HCT116 (cell line): ENCODE measurements around the gene UBE2H. TPM values are rescaled to one million over a fixed set of nuclear protein-coding genes. Genes with fewer than 3 reads are reported as not detected.

Experiments
- ATAC-seq: fragments of 200-7000 bp; cut with Tn5 transposase; 2 replicates; pipeline ENCODE4 v1.9.1; 2020; ENCODE audit warnings: mild to moderate bottlenecking, moderate library complexity
- BruUV-seq: library from RNA; stranded (reverse); fragments of 400-500 nt; replicated peaks from 2 replicates; lab custom pipeline; 2021; lab: Mats Ljungman, UMichigan
- CTCF ChIA-PET: fragments of 300-600 bp; sonication (Branson Sonifier 250); formaldehyde crosslinking; loops from one replicate; lab custom pipeline; 2021; ENCODE audit warnings: antibody characterized with exemption; lab: Charles Lee
- POLR2A ChIA-PET: fragments of 300-600, 350-600 bp; sonication (Branson Sonifier 250); formaldehyde crosslinking; loops from one replicate; lab custom pipeline; 2021; ENCODE audit warnings: antibody characterized with exemption; lab: Charles Lee
- RAD21 ChIA-PET, 2 experiments: fragments of 300-600 bp; sonication (Branson Sonifier 250); formaldehyde crosslinking; loops; one replicate each; lab custom pipeline; 2023; ENCODE audit warnings: low total read pairs in 2 of 2; ENCODE audit not compliant: uncharacterized antibody in 2 of 2, unreplicated experiment in 2 of 2, low non-redundant PET in 1 of 2; lab: Charles Lee
- DNase-seq: peaks from one replicate; pipeline ENCODE4 v3.0.0-alpha.2; 2010; ENCODE audit warnings: low read depth, low spot score
- H2AFZ ChIP-seq: fragments of 200-600 bp; shearing (Covaris generic), sonication (generic); 2 replicates; pipeline ENCODE4 v1.6.1; 2017; ENCODE audit warnings: low read depth, mixed run types, mixed read lengths, antibody characterized with exemption, low read length; ENCODE audit not compliant: poor library complexity, severe bottlenecking
- H3K27ac ChIP-seq: 2 replicates; pipeline ENCODE4 v1.5.1; 2012; ENCODE audit warnings: low read depth, low read length
- H3K27me3 ChIP-seq: fragments of 200-600 bp; sonication (generic); 2 replicates; pipeline ENCODE4 v1.6.1; 2016; ENCODE audit warnings: mixed run types, low read length, mixed read lengths; ENCODE audit not compliant: insufficient read depth
- H3K36me3 ChIP-seq, 2 experiments: fragments of 200-500 bp in 1 of 2; fragments of 200-600 bp in 1 of 2; sonication (Bioruptor generic) in 1 of 2; sonication (generic) in 1 of 2; 2 replicates each; pipeline versions ENCODE4 v1.5.1 to v1.6.1; 2014 to 2016; ENCODE audit warnings: low read length in 2 of 2, inconsistent platforms in 1 of 2, mixed read lengths in 1 of 2, mixed run types in 1 of 2; ENCODE audit not compliant: insufficient read depth in 2 of 2, control insufficient read depth in 1 of 2
- H3K4me1 ChIP-seq, 2 experiments: fragments of 200-600 bp in 1 of 2; sonication (generic) in 1 of 2; 2 replicates each; pipeline versions ENCODE4 v1.5.1 to v1.6.1; 2012 to 2017; ENCODE audit warnings: low read length in 2 of 2, inconsistent platforms in 1 of 2, mild to moderate bottlenecking in 1 of 2, mixed read lengths in 1 of 2, mixed run types in 1 of 2, moderate library complexity in 1 of 2; ENCODE audit not compliant: insufficient read depth in 2 of 2, control insufficient read depth in 1 of 2
- H3K4me2 ChIP-seq: fragments of 200-600 bp; sonication (generic); 2 replicates; pipeline ENCODE4 v1.6.1; 2017; ENCODE audit warnings: mixed run types, low read length, mixed read lengths
- H3K4me3 ChIP-seq, 2 experiments: fragments of 200-600 bp in 1 of 2; sonication (generic) in 1 of 2; replicated peaks in 1 of 2; 2 replicates each; pipeline ENCODE4 v1.5.1; 2011 to 2016; ENCODE audit warnings: low read length in 2 of 2, control low read depth in 1 of 2, low read depth in 1 of 2, mild to moderate bottlenecking in 1 of 2, mixed read lengths in 1 of 2, mixed run types in 1 of 2
- H3K79me2 ChIP-seq: fragments of 200-600 bp; sonication (generic); 2 replicates; pipeline ENCODE4 v1.6.1; 2017; ENCODE audit warnings: mild to moderate bottlenecking, mixed run types, low read length, moderate library complexity, mixed read lengths; ENCODE audit not compliant: insufficient read depth
- H3K9ac ChIP-seq: fragments of 200-600 bp; sonication (generic); 2 replicates; pipeline ENCODE4 v1.6.1; 2016; ENCODE audit warnings: low read length, mixed read lengths
- H3K9me2 ChIP-seq: fragments of 200-600 bp; sonication (generic), shearing (Covaris generic); 2 replicates; pipeline ENCODE4 v1.6.1; 2017; ENCODE audit warnings: mixed run types, mild to moderate bottlenecking, moderate library complexity; ENCODE audit not compliant: insufficient read depth
- H3K9me3 ChIP-seq, 2 experiments: fragments of 200-500 bp in 1 of 2; fragments of 200-600 bp in 1 of 2; sonication (Bioruptor generic) in 1 of 2; sonication (generic) in 1 of 2; 2 replicates each; pipeline ENCODE4 v1.6.1; 2014 to 2017; ENCODE audit warnings: low read length in 2 of 2, mixed read lengths in 2 of 2, inconsistent platforms in 1 of 2, low read depth in 1 of 2, mild to moderate bottlenecking in 1 of 2, mixed run types in 1 of 2, moderate library complexity in 1 of 2; ENCODE audit not compliant: control insufficient read depth in 1 of 2, insufficient read depth in 1 of 2
- H4K20me1 ChIP-seq: fragments of 200-600 bp; sonication (generic), shearing (Covaris generic); 2 replicates; pipeline ENCODE4 v1.6.1; 2017; ENCODE audit warnings: mixed run types, mild to moderate bottlenecking, moderate library complexity; ENCODE audit not compliant: insufficient read depth
- CBX3 ChIP-seq: IDR thresholded peaks from 2 replicates; pipeline ENCODE4 v1.6.1; 2012; ENCODE audit warnings: low read depth
- CEBPB ChIP-seq: IDR thresholded peaks from 2 replicates; pipeline ENCODE4 v1.6.1; 2012; ENCODE audit warnings: low read depth
- EGR1 ChIP-seq: IDR thresholded peaks from 2 replicates; pipeline ENCODE4 v1.6.1; 2012; ENCODE audit warnings: low read depth
- ELF1 ChIP-seq: IDR thresholded peaks from 2 replicates; pipeline ENCODE4 v1.6.1; 2012; ENCODE audit warnings: low read depth, borderline replicate concordance
- EZH2 ChIP-seq: fragments of 200-600 bp; sonication (generic); IDR thresholded peaks from 2 replicates; pipeline ENCODE4 v1.6.1; 2017; ENCODE audit warnings: antibody characterized with exemption, mixed run types
- EZH2phosphoT487 ChIP-seq: fragments of 200-600 bp; IDR thresholded peaks from 2 replicates; pipeline ENCODE4 v1.6.1; 2018; ENCODE audit warnings: antibody characterized with exemption, borderline replicate concordance
- FOSL1 ChIP-seq: IDR thresholded peaks from 2 replicates; pipeline ENCODE4 v1.6.1; 2012; ENCODE audit warnings: low read depth
- MAX ChIP-seq: IDR thresholded peaks from 2 replicates; pipeline ENCODE4 v1.6.1; 2012
- POLR2A ChIP-seq: IDR thresholded peaks from 2 replicates; pipeline ENCODE4 v1.7.0; 2011; ENCODE audit warnings: borderline replicate concordance; ENCODE audit not compliant: insufficient read depth, insufficient read length; ENCODE audit errors: extremely low read depth
- POLR2AphosphoS5 ChIP-seq: IDR thresholded peaks from 2 replicates; pipeline ENCODE4 v1.6.1; 2011; ENCODE audit warnings: mild to moderate bottlenecking, low read depth, low read length, moderate library complexity
- RAD21 ChIP-seq: IDR thresholded peaks from 2 replicates; pipeline ENCODE4 v1.6.1; 2012; ENCODE audit warnings: low read depth, mild to moderate bottlenecking
- SIN3A ChIP-seq: IDR thresholded peaks from 2 replicates; pipeline ENCODE4 v1.6.1; 2012; ENCODE audit warnings: low read depth
- SP1 ChIP-seq: IDR thresholded peaks from 2 replicates; pipeline ENCODE4 v1.6.1; 2012; ENCODE audit warnings: low read depth
- SRF ChIP-seq: IDR thresholded peaks from 2 replicates; pipeline ENCODE4 v1.6.1; 2012; ENCODE audit warnings: low read depth
- TCF7L2 ChIP-seq: IDR thresholded peaks from 2 replicates; pipeline ENCODE4 v1.7.0; 2011; ENCODE audit warnings: borderline replicate concordance, inconsistent platforms; ENCODE audit not compliant: insufficient read depth, insufficient read length; ENCODE audit errors: extremely low read depth
- ZBTB33 ChIP-seq: IDR thresholded peaks from 2 replicates; pipeline ENCODE4 v1.6.1; 2011; ENCODE audit warnings: mild to moderate bottlenecking, low read length, moderate library complexity; ENCODE audit not compliant: insufficient replicate concordance; ENCODE audit errors: extremely low read depth
- ZFX ChIP-seq: fragments of 450-650 bp; IDR thresholded peaks from 2 replicates; pipeline ENCODE4 v1.6.1; 2017
- ZNF274 ChIP-seq: fragments of 200-500 bp; sonication (Bioruptor generic); IDR thresholded peaks from 2 replicates; pipeline ENCODE4 v1.6.1; 2014; ENCODE audit warnings: mild to moderate bottlenecking, low read depth, low read length, inconsistent platforms
- intact Hi-C: fragments of 100-400 bp; cut with micrococcal nuclease; formaldehyde crosslinking; loops from 2 replicates; pipeline ENCODE4 v1.10.0; 2022
- total RNA-seq: library from RNA; stranded (reverse); gene quantifications from one replicate; pipeline ENCODE4 v1.2.1, GENCODE V29; 2021; ENCODE audit not compliant: unreplicated experiment

The UBE2H gene
- total RNA-seq, 1 experiment from 2014 or later: 117 TPM

GRCh38 chr7:129851809-129852208, 101.0 kb downstream of the UBE2H start:
- no TSS peak for BruUV-seq
- no peak for ATAC-seq
- H3K9me2 ChIP-seq: no peaks in the 10 kb centered on the region
- no peaks in the 10 kb centered on the region for H3K27me3 ChIP-seq
- peak overlapping the region; percentile 97 for H3K27ac ChIP-seq
- no peak overlapping the region for H3K4me3 ChIP-seq
- no peak for DNase-seq
- ChIA-PET CTCF (no interaction called here), POLR2A (no interaction called here), RAD21 (no interaction called here)
- H4K20me1 ChIP-seq: no peaks in the 10 kb centered on the region
- H3K4me1 ChIP-seq: peaks cover 95 to 96% of the 10 kb centered on the region in 2 experiments
- no peak overlapping the region for H2AFZ ChIP-seq
- no peak for TF ChIP-seq SP1
- TF ChIP-seq POLR2AphosphoS5: no peak
- TF ChIP-seq ZNF274: no peak
- no peak for TF ChIP-seq TCF7L2
- no peak for TF ChIP-seq MAX
- no peak for TF ChIP-seq EZH2
- TF ChIP-seq EGR1: no peak
- TF ChIP-seq ZFX: no peak
- no peak for TF ChIP-seq SRF
- no peak for TF ChIP-seq SIN3A
- TF ChIP-seq CBX3: no peak
- no peak overlapping the region for H3K9ac ChIP-seq
- H3K4me2 ChIP-seq: 0 out of 2 replicates have a peak overlapping the region, but pooled peaks have one; percentile 15
- no peaks in the 10 kb centered on the region for H3K9me3 ChIP-seq
- intact Hi-C loops: no loop called here
- H3K79me2 ChIP-seq: peaks cover 68% of the 10 kb centered on the region
- no peaks in the 10 kb centered on the region for H3K36me3 ChIP-seq

GRCh38 chr7:129851174-129851573, 101.6 kb downstream of the UBE2H start:
- Histone ChIP-seq H3K36me3 (no peaks in the 10 kb centered on the region), H3K27ac (peak overlapping the region; percentile 97), H4K20me1 (no peaks in the 10 kb centered on the region), H3K4me1 (peaks cover 95 to 96% of the 10 kb centered on the region in 2 experiments), H2AFZ (no peak overlapping the region), H3K27me3 (no peaks in the 10 kb centered on the region), H3K4me2 (0 out of 2 replicates have a peak overlapping the region, but pooled peaks have one; percentile 15), H3K9me2 (no peaks in the 10 kb centered on the region), H3K9me3 (no peaks in the 10 kb centered on the region), H3K4me3 (no peak overlapping the region), H3K9ac (no peak overlapping the region), H3K79me2 (peaks cover 61% of the 10 kb centered on the region)
- RAD21 ChIA-PET: no interaction called here
- BruUV-seq: no TSS peak
- TF ChIP-seq FOSL1 (no peak), CBX3 (no peak), RAD21 (no peak), ELF1 (no peak), EZH2 (no peak), ZFX (no peak), EZH2phosphoT487 (no peak), CEBPB (no peak), POLR2A (no peak), ZBTB33 (no peak), SRF (no peak), ZNF274 (no peak)
- CTCF ChIA-PET: no interaction called here
- DNase-seq (no peak), ATAC-seq (no peak)
- POLR2A ChIA-PET: no interaction called here
- intact Hi-C loops: no loop called here
